NCI-H2081 (cell line): ENCODE data around the gene AKR1A1.

Source experiments
- DNase-seq, 2 experiments: peaks; one replicate each; lab custom pipeline; 2025; lab: John Stamatoyannopoulos, UW

Gene AKR1A1

GRCh38 chr1:45617618-45618017, 67.0 kb downstream of the AKR1A1 start:
- DNase-seq, result no peak

GRCh38 chr1:45619149-45619921, 68.7 kb downstream of the AKR1A1 start:
- no peak for DNase-seq
